ENCODE results near the gene LRRC31.

LRRC31 gene

DNA sequence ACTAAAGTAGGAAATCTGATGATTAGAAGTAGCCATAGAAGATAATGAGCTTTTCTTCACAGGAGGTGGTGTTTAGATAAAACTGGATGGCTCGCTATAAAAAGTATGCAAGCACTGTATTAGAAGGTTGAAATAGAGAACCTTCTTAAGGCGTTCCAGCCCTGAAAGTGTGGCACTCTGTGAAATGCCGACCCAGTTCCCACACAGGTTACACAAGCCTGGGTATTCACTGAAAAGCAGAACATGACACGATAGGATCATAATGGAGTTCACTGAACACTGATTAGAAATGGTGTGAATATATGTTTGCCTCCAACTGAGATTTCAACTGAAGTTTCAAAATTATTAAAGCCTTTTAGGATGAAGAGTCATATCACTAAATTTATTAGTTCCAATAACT, 42.0 kb downstream of the LRRC31 start:
- Histone ChIP-seq H3K79me2 (ENCODE audit: control insufficient read depth, low read length) (no peaks in the 10 kb centered on the region), H3K9me2 (replicated peaks; ENCODE audit: control insufficient read depth, low read length) (no peaks in the 10 kb centered on the region), H3K9me3 (ENCODE audit: control insufficient read depth, insufficient read depth, low read length) (no peaks in the 10 kb centered on the region), H3K4me3 (ENCODE audit: low read length) (no peak overlapping the region), H3F3A (ENCODE audit: control insufficient read depth, insufficient read depth) (no peaks in the 10 kb centered on the region), H3K4me1 (ENCODE audit: control insufficient read depth, low read length) (peaks cover 11% of the 10 kb centered on the region), H3K27me3 (ENCODE audit: control insufficient read depth, low read length) (no peaks in the 10 kb centered on the region), H3K36me3 (ENCODE audit: control insufficient read depth, low read length) (no peaks in the 10 kb centered on the region), H3K27ac (ENCODE audit: low read depth, low read length) (no peak overlapping the region), H4K20me1 (ENCODE audit: control insufficient read depth, insufficient read depth, low read depth, low read length) (no peaks in the 10 kb centered on the region), H3K4me2 (ENCODE audit: low read length) (no peak overlapping the region)
- TF ChIP-seq, protein P1, sequence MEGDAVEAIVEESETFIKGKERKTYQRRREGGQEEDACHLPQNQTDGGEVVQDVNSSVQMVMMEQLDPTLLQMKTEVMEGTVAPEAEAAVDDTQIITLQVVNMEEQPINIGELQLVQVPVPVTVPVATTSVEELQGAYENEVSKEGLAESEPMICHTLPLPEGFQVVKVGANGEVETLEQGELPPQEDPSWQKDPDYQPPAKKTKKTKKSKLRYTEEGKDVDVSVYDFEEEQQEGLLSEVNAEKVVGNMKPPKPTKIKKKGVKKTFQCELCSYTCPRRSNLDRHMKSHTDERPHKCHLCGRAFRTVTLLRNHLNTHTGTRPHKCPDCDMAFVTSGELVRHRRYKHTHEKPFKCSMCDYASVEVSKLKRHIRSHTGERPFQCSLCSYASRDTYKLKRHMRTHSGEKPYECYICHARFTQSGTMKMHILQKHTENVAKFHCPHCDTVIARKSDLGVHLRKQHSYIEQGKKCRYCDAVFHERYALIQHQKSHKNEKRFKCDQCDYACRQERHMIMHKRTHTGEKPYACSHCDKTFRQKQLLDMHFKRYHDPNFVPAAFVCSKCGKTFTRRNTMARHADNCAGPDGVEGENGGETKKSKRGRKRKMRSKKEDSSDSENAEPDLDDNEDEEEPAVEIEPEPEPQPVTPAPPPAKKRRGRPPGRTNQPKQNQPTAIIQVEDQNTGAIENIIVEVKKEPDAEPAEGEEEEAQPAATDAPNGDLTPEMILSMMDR (IDR thresholded peaks at IDR 0.05; ENCODE audit: low read depth, low read length, poor library complexity, severe bottlenecking): no peak
- TF ChIP-seq EZH2phosphoT487 (IDR thresholded peaks at IDR 0.05; ENCODE audit: borderline replicate concordance, low read length): no peak

DNA sequence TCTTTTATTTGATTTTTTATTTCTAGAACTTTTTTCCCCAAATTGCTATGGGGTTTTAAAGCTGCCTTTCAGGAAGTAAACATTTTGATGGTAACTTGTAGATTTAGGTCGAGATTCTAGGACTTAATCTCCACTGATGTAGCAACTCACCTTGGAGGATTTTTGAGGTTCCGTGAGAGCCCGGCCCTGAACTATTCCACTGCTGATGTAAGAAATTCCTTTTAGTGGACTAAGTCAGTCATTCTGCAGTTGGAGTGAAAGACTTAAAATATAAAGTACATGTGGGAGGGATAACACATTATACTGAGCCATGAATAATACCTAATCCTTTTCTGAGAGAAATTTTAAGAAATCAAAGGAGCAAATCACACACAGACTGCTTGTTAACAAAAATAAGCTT, 44.4 kb downstream of the LRRC31 start:
- H3F3A ChIP-seq (ENCODE audit: control insufficient read depth, insufficient read depth): no peaks in the 10 kb centered on the region
- H3K9me2 ChIP-seq (replicated peaks; ENCODE audit: control insufficient read depth, low read length): no peaks in the 10 kb centered on the region
- H3K9me3 ChIP-seq (ENCODE audit: control insufficient read depth, insufficient read depth, low read length): no peaks in the 10 kb centered on the region
- no peak overlapping the region for H3K4me3 ChIP-seq (ENCODE audit: low read length)
- peaks cover 11% of the 10 kb centered on the region for H3K4me1 ChIP-seq (ENCODE audit: control insufficient read depth, low read length)
- no peaks in the 10 kb centered on the region for H4K20me1 ChIP-seq (ENCODE audit: control insufficient read depth, insufficient read depth, low read depth, low read length)
- H3K36me3 ChIP-seq (ENCODE audit: control insufficient read depth, low read length): no peaks in the 10 kb centered on the region
- no peaks in the 10 kb centered on the region for H3K79me2 ChIP-seq (ENCODE audit: control insufficient read depth, low read length)
- no peak for TF ChIP-seq EZH2phosphoT487 (IDR thresholded peaks at IDR 0.05; ENCODE audit: borderline replicate concordance, low read length)
- TF ChIP-seq, protein P1 (IDR thresholded peaks at IDR 0.05; ENCODE audit: low read depth, low read length, poor library complexity, severe bottlenecking): no peak
- no peaks in the 10 kb centered on the region for H3K27me3 ChIP-seq (ENCODE audit: control insufficient read depth, low read length)
- H3K4me2 ChIP-seq (ENCODE audit: low read length): no peak overlapping the region
- no peak overlapping the region for H3K27ac ChIP-seq (ENCODE audit: low read depth, low read length)

DNA sequence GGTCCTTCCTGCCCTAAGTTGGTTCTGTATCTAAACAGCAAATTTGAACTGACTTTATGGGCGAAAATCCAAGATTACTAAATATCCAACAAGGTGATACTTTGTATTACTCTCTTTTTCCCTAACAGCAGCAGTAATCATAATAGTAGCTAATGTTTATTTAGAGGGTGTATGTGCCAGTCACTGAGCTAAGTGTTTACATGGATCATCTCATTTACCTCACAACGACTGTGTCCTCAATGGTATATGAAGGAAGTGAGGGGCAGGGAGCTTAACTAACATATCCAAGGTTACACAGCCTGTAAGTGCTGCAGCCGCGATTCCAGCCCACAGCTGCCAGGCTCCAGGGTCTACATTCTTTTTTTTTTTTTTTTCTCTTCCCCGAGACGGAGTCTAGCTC, 46.8 kb downstream of the LRRC31 start:
- Histone ChIP-seq H3K27ac (ENCODE audit: low read depth, low read length) (no peak overlapping the region), H3F3A (ENCODE audit: control insufficient read depth, insufficient read depth) (0 out of 2 replicates have a peak, but pooled peaks cover 2% of the 10 kb centered on the region), H3K4me1 (ENCODE audit: control insufficient read depth, low read length) (peaks cover 8% of the 10 kb centered on the region), H3K36me3 (ENCODE audit: control insufficient read depth, low read length) (no peaks in the 10 kb centered on the region), H3K9me3 (ENCODE audit: control insufficient read depth, insufficient read depth, low read length) (no peaks in the 10 kb centered on the region), H3K4me2 (ENCODE audit: low read length) (no peak overlapping the region), H3K9me2 (replicated peaks; ENCODE audit: control insufficient read depth, low read length) (no peaks in the 10 kb centered on the region), H3K79me2 (ENCODE audit: control insufficient read depth, low read length) (no peaks in the 10 kb centered on the region), H4K20me1 (ENCODE audit: control insufficient read depth, insufficient read depth, low read depth, low read length) (no peaks in the 10 kb centered on the region), H3K27me3 (ENCODE audit: control insufficient read depth, low read length) (no peaks in the 10 kb centered on the region), H3K4me3 (ENCODE audit: low read length) (no peak overlapping the region)
- TF ChIP-seq, protein P1 (IDR thresholded peaks at IDR 0.05; ENCODE audit: low read depth, low read length, poor library complexity, severe bottlenecking): no peak
- TF ChIP-seq EZH2phosphoT487 (IDR thresholded peaks at IDR 0.05; ENCODE audit: borderline replicate concordance, low read length): no peak

All from DOHH2 (cell line).